CD4-positive, alpha-beta T cell treated with Interleukin-2 at 100 ng/mL for 4 hours (primary cell): ENCODE data around the gene BRAT1.

Experiments used
- DNase-seq: peaks from one replicate; pipeline ENCODE4 v3.0.0-alpha.2; 2020; ENCODE audit warnings: low spot score

The BRAT1 gene

DNA sequence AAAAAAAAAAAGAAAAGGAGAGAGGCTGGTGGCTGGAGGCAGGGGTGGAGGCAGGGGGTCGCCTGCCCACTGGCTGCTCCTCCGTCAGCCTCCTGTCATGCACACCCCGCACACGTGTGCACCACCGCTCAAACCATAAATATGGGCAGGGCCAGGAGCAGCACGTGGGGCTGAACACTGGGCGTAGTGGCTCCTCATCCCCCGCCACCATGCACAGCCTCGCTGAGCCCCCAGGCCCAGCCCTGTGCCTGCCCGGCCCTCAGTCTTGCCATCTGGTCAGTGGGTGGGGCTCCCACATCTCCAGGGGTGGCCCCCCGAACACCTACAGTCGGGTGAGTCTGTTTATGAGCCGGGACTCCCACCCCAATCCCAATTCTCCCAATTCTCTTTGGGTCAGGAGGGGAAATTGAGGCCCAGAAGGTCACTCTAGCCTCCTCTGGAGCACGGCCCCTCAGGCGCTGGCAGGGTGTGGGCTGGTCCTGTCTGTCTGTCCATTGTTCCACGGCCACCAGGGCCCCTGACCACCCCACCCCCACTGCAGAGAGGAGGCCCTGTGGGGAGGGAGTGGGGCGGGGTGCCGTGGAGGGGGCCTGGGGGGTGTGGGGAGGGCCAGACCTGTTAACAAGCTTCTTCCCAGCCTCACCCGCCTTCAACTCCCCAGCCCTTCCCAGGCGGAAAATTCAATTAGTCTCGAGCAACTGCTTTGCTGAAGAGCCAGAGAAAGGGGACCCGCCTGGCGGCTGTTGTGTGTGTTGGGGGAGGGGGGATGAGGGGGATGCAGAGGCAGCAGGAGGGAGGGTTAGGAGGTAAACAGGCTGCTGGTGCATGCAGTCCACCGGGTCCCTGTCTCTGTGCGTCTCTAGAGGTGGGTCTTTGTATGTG is 59.7 kb downstream of the BRAT1 start:
- DNase-seq: no peak

- DNase-seq: no peak
Observed at GRCh38 chr7:2494191-2495130, 60.9 kb downstream of the BRAT1 start.

GRCh38 chr7:2493205-2494164 is 61.8 kb downstream of the BRAT1 start:
- no peak for DNase-seq

GRCh38 chr7:2492038-2492437 is 63.3 kb downstream of the BRAT1 start:
- DNase-seq: no peak

- no peak for DNase-seq
Observed at GRCh38 chr7:2490181-2490651, 65.1 kb downstream of the BRAT1 start.

DNA sequence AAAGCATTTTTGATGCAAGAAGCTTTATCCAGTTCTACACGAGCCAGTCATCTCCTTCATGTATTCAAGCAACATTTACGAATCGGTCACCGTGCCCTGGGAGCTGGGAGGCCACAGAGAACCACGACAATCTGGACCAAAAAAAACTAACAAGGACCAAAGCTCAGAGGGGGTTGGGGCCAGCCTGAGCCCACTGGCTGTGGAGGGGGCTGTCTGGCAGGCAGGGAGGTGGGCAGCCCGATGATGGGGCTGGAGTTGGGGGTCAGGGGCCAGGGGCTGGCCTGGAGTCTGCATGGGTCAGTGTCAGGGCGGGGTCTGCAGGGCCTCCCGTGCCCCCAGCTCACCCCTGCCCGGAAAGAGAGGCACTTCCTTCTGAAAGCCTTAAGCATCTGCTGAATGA is 66.6 kb downstream of the BRAT1 start:
- DNase-seq: no peak

DNA sequence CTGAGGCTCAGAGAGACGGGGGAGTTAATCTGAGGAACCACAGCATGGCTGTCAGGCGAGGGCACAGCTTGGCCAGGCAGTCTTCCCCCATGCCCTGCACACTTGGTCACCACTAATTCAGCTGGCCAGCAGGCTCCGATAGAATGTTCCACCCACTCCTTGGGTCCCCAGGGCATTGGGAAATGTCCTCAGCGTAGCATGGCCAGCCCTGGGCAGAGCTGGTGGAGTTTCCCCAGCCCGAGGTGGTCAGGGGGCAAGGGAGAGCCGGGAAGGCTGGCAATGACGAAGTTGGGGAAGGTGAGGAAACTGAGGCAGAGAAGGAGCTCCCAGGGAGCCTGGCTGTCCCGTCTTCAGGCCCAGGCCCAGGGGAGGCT is 67.1 kb downstream of the BRAT1 start:
- DNase-seq: no peak
